Kidney tubule cell (primary cell): ENCODE measurements around the gene L3MBTL3.
"Not testable (repeated sequence)": the region's sequence is repeated elsewhere in the genome, so short reads cannot be mapped to it uniquely, and the experiment has no call there.

Source experiments
- DNase-seq: peaks from one replicate; pipeline ENCODE4 v3.0.0-alpha.2; 2018; ENCODE audit warnings: low spot score

The L3MBTL3 gene

GRCh38 chr6:130138909-130139242, 120.5 kb downstream of the L3MBTL3 start:
- no peak for DNase-seq

- DNase-seq: no peak
These were observed 121.7 kb downstream of the L3MBTL3 start for GRCh38 chr6:130140084-130140483.

- DNase-seq: peak; percentile 43
These were observed 125.3 kb downstream of the L3MBTL3 start for GRCh38 chr6:130143709-130144108.

- DNase-seq: no peak
These were observed 128.7 kb downstream of the L3MBTL3 start for GRCh38 chr6:130147111-130147510.

- DNase-seq: no peak
These were observed 129.8 kb downstream of the L3MBTL3 start for GRCh38 chr6:130148181-130148580.

- DNase-seq: not testable (repeated sequence)
These were observed 130.6 kb downstream of the L3MBTL3 start for GRCh38 chr6:130149016-130149415.

- no peak for DNase-seq
These were observed 132.5 kb downstream of the L3MBTL3 start for GRCh38 chr6:130150906-130151305.

GRCh38 chr6:130152908-130153510, 134.6 kb downstream of the L3MBTL3 start:
- DNase-seq: no peak

- no peak for DNase-seq
These were observed 138.5 kb downstream of the L3MBTL3 start for GRCh38 chr6:130156908-130157307.

- DNase-seq: no peak
These were observed 139.7 kb downstream of the L3MBTL3 start for GRCh38 chr6:130158056-130158455.

- no peak for DNase-seq
These were observed 140.2 kb downstream of the L3MBTL3 start for GRCh38 chr6:130158548-130158947.

GRCh38 chr6:130159956-130160355, 141.6 kb downstream of the L3MBTL3 start:
- peak; percentile 21 for DNase-seq

- no peak for DNase-seq
These were observed 143.5 kb downstream of the L3MBTL3 start for GRCh38 chr6:130161683-130162404.

- DNase-seq: no peak
These were observed 144.0 kb downstream of the L3MBTL3 start for GRCh38 chr6:130162421-130162820.

- DNase-seq: no peak
These were observed 144.9 kb downstream of the L3MBTL3 start for GRCh38 chr6:130163266-130163665.

- no peak for DNase-seq
These were observed 145.9 kb downstream of the L3MBTL3 start for GRCh38 chr6:130164251-130164650.

- no peak for DNase-seq
These were observed 149.3 kb downstream of the L3MBTL3 start for GRCh38 chr6:130167655-130168054.

GRCh38 chr6:130170160-130170559, 151.8 kb downstream of the L3MBTL3 start:
- not testable (repeated sequence) for DNase-seq

- not testable (repeated sequence) for DNase-seq
These were observed 155.1 kb downstream of the L3MBTL3 start for GRCh38 chr6:130173377-130174004.

- no peak for DNase-seq
These were observed 158.0 kb downstream of the L3MBTL3 start for GRCh38 chr6:130176378-130176777.

GRCh38 chr6:130178692-130179091, 160.3 kb downstream of the L3MBTL3 start:
- peak; percentile 87 for DNase-seq

GRCh38 chr6:130182466-130182865, 164.1 kb downstream of the L3MBTL3 start:
- no peak for DNase-seq
